ENCODE results near the gene GALNTL6. TPM values are rescaled to one million over a fixed set of nuclear protein-coding genes. Genes with fewer than 3 reads are reported as not detected.

The GALNTL6 gene
- total and polyA plus RNA-seq, 8 donors = 0.13 to 0.41 (median 0.21) TPM; not detected in 4

DNA sequence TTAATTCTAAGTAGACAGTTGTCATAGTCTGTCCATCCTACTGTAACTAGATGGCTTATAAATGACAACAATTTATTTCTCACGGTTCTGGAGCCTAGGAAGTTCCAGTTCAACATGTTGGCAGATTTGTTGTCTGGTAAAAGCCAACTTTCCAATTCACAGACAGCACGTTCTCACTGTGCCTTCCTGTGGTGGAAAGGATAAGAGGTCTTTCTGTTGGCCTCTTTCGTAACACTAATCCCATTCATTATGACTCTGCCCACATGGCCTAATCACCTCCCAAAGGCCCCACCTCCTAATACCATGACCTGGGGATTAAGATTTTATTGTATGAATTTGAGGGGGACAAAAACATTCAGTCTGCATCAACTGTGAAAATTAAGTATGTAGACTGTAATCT lies 83.2 kb downstream of the GALNTL6 start:
- intact Hi-C loops (cut with DNase I) = no loop called here
- DNase-seq = no peak
- Histone ChIP-seq H3K27me3 (no peaks in the 10 kb centered on the region), H3K4me3 (no peak overlapping the region), H3K9me3 (no peaks in the 10 kb centered on the region), H3K27ac (no peak overlapping the region), H3K4me1 (no peaks in the 10 kb centered on the region), H3K36me3 (no peaks in the 10 kb centered on the region)
- 62 to 68% methylated on average over 3 of the region's 3 CpGs for WGBS, 2 donors
- no peak for FAIRE-seq
- ATAC-seq = no peak
- TF ChIP-seq CTCF (IDR thresholded peaks at IDR 0.05) = no peak

DNA sequence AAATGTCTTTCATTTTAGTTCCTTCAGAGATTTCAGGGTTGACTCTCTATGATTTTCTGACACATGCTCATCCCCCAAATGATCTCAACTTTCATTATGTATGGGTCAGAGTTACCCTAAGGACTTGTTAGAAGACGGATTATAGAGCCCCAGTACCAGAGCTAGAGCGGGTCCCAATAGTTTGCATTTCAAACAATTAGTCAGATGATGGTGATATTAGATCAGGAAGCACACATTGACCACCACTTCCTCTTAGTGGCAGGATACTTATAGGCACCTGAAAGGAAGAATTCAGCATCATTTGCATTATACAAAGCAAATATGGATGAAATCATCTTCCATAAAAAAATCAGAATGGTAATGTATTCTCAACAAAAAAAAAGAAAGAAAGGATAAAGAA lies 106.1 kb downstream of the GALNTL6 start:
- ATAC-seq = no peak
- H3K27me3 ChIP-seq = no peaks in the 10 kb centered on the region
- no peaks in the 10 kb centered on the region for H3K4me1 ChIP-seq
- H3K9me3 ChIP-seq = no peaks in the 10 kb centered on the region
- intact Hi-C loops (cut with DNase I) = no loop called here
- H3K27ac ChIP-seq = no peak overlapping the region
- H3K4me3 ChIP-seq = no peak overlapping the region
- DNase-seq = no peak
- H3K36me3 ChIP-seq = no peaks in the 10 kb centered on the region
- no peak for FAIRE-seq
- WGBS, 2 donors = 51 to 61% methylated on average over 2 of the region's 2 CpGs
- no peak for TF ChIP-seq CTCF (IDR thresholded peaks at IDR 0.05)

GRCh38 chr4:171920901-171921300 lies 107.7 kb downstream of the GALNTL6 start:
- no peaks in the 10 kb centered on the region for H3K4me1 ChIP-seq
- no peak for DNase-seq
- FAIRE-seq = no peak
- TF ChIP-seq CTCF (IDR thresholded peaks at IDR 0.05) = no peak
- intact Hi-C loops (cut with DNase I) = no loop called here
- no peaks in the 10 kb centered on the region for H3K36me3 ChIP-seq
- no peaks in the 10 kb centered on the region for H3K9me3 ChIP-seq
- 52 to 59% methylated on average over 3 of the region's 3 CpGs for WGBS, 2 donors
- H3K27me3 ChIP-seq = no peaks in the 10 kb centered on the region
- no peak for ATAC-seq
- no peak overlapping the region for H3K27ac ChIP-seq
- H3K4me3 ChIP-seq = no peak overlapping the region

GRCh38 chr4:171924746-171925376 lies 111.7 kb downstream of the GALNTL6 start:
- Histone ChIP-seq H3K36me3 (no peaks in the 10 kb centered on the region), H3K27ac (no peak overlapping the region), H3K4me3 (no peak overlapping the region), H3K4me1 (no peaks in the 10 kb centered on the region), H3K27me3 (no peaks in the 10 kb centered on the region), H3K9me3 (no peaks in the 10 kb centered on the region)
- 48 to 60% methylated on average over 5 of the region's 5 CpGs for WGBS, 2 donors
- DNase-seq (no peak), ATAC-seq (no peak), FAIRE-seq (no peak)
- intact Hi-C loops (cut with DNase I) = no loop called here
- TF ChIP-seq CTCF (IDR thresholded peaks at IDR 0.05) = no peak

- no peak overlapping the region for H3K4me3 ChIP-seq
- FAIRE-seq (no peak), ATAC-seq (no peak), DNase-seq (no peak)
- H3K4me1 ChIP-seq = no peaks in the 10 kb centered on the region
- H3K36me3 ChIP-seq = no peaks in the 10 kb centered on the region
- intact Hi-C loops (cut with DNase I) = no loop called here
- WGBS, 2 donors = 75 to 81% methylated on average over 4 of the region's 4 CpGs
- no peak for TF ChIP-seq CTCF (IDR thresholded peaks at IDR 0.05)
- no peaks in the 10 kb centered on the region for H3K27me3 ChIP-seq
- no peak overlapping the region for H3K27ac ChIP-seq
- H3K9me3 ChIP-seq = no peaks in the 10 kb centered on the region
These were observed 115.1 kb downstream of the GALNTL6 start for GRCh38 chr4:171928336-171928735.

All from pancreas (tissue), 10 donors.